ENCODE results near the gene ZNF608.

ZNF608 gene

DNA sequence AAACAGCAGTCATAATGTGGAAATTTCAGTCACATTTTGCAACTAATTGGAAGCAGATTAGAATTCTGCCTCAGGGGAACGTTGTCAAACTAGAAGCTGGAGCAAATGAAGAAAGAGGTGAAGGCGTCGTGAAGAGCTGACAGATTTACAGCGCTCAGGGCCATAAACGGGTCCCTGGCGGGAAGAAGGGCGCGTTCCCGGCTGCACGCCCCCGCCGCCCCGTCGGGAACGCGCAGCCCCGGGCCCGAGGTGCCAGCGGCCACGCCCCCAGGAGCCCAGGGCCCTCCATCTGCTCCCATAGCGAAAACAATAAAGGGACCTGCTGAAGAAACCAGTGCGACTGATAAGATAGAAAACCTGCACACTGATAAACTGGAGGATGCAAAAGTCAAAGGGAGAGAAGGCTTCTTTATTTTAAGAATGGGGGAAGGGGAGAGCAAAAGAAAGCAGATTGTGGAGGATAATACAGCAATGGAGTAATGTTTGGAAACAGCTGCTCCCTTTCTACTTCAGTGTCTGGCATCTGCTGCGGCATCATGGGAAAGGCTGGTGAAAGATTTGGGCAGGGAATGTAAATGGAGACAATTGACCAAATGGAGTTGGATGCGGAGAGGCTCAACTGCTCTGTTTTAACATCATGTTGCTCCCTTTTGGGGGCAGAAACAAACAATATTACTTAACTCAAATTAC lies 11.1 kb downstream of the ZNF608 start:
- no peak for DNase-seq (ENCODE audit: low read depth, low spot score)
- no peak overlapping the region for H3K9ac ChIP-seq (ENCODE audit: insufficient read length, low read depth)
- peaks cover 62% of the 10 kb centered on the region; the same call in 1 of the 2 replicates for H3K9me3 ChIP-seq (ENCODE audit: insufficient read depth, low read length)
- no peak for TF ChIP-seq YY1 (IDR thresholded peaks at IDR 0.05; ENCODE audit: insufficient read depth, insufficient read length)
- TF ChIP-seq ZNF274 (IDR thresholded peaks at IDR 0.05; ENCODE audit: low read depth, low read length), result no peak
- TF ChIP-seq SUZ12 (IDR thresholded peaks at IDR 0.05; ENCODE audit: extremely low read depth, insufficient read depth, insufficient read length), result no peak
- H3K4me1 ChIP-seq (ENCODE audit: insufficient read depth, insufficient read length), result no peaks in the 10 kb centered on the region
- peaks cover 6% of the 10 kb centered on the region for H3K36me3 ChIP-seq (ENCODE audit: insufficient read depth, insufficient read length, low read length)
- H3K4me3 ChIP-seq (ENCODE audit: insufficient read length, low read depth), result no peak overlapping the region
- H3K27me3 ChIP-seq (ENCODE audit: insufficient read depth, insufficient read length), result no peaks in the 10 kb centered on the region

DNA sequence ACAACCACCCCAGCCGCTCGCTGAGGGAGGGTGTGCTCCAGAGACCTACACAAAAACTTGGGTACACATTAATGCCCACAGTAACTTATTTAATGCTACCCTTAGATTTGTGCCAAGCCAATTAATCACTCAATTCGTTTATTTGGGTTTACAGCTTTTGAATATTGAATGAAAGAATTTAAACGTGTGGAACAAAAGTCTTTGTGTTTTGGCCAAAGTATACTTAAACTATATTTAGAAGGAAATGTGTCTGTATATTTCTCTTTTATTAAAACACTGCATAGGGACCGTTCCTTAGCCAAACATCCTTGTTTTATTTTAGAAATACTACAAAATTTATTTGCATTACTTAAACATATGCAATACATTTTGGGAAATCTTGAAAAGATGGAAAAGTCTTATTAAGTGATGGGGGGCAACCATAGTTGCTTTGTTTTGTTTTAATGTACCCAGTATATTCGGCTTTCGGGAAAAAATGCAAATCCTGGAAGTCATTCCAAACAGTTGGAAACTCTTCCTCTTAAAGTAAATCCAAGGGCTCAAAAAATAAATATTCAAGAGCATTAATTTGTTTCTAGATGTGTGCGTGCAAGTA lies 11.8 kb downstream of the ZNF608 start:
- H3K9ac ChIP-seq (ENCODE audit: insufficient read length, low read depth), result no peak overlapping the region
- TF ChIP-seq SUZ12 (IDR thresholded peaks at IDR 0.05; ENCODE audit: extremely low read depth, insufficient read depth, insufficient read length), result no peak
- TF ChIP-seq YY1 (IDR thresholded peaks at IDR 0.05; ENCODE audit: insufficient read depth, insufficient read length), result no peak
- peaks cover 4% of the 10 kb centered on the region for H3K36me3 ChIP-seq (ENCODE audit: insufficient read depth, insufficient read length, low read length)
- H3K9me3 ChIP-seq (ENCODE audit: insufficient read depth, low read length), result peaks cover 55% of the 10 kb centered on the region; the same call in 1 of the 2 replicates
- H3K27me3 ChIP-seq (ENCODE audit: insufficient read depth, insufficient read length), result no peaks in the 10 kb centered on the region
- no peaks in the 10 kb centered on the region for H3K4me1 ChIP-seq (ENCODE audit: insufficient read depth, insufficient read length)
- DNase-seq (ENCODE audit: low read depth, low spot score), result no peak
- no peak overlapping the region for H3K4me3 ChIP-seq (ENCODE audit: insufficient read length, low read depth)

DNA sequence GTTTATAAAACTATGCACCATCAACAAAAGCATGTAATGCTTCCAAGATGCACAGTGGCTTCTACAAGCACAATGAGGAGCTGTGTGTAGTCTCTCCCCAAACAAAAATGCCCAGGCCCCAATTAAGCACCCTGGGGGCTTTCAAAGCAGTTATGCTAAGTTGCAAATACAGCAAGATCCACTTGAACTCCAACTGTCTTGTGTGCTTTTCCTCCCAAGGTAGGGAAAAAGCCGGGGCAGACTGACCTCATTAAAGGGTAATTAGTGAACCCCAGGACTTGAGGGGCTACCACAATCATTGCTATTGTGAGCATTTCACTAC lies 13.1 kb downstream of the ZNF608 start:
- H3K4me1 ChIP-seq (ENCODE audit: insufficient read depth, insufficient read length), result no peaks in the 10 kb centered on the region
- peaks cover 41% of the 10 kb centered on the region; the same call in 1 of the 2 replicates for H3K9me3 ChIP-seq (ENCODE audit: insufficient read depth, low read length)
- peaks cover 9% of the 10 kb centered on the region for H3K36me3 ChIP-seq (ENCODE audit: insufficient read depth, insufficient read length, low read length)
- no peak for TF ChIP-seq ZNF274 (IDR thresholded peaks at IDR 0.05; ENCODE audit: low read depth, low read length)
- TF ChIP-seq SUZ12 (IDR thresholded peaks at IDR 0.05; ENCODE audit: extremely low read depth, insufficient read depth, insufficient read length), result no peak
- TF ChIP-seq YY1 (IDR thresholded peaks at IDR 0.05; ENCODE audit: insufficient read depth, insufficient read length), result no peak
- no peaks in the 10 kb centered on the region for H3K27me3 ChIP-seq (ENCODE audit: insufficient read depth, insufficient read length)
- no peak for DNase-seq (ENCODE audit: low read depth, low spot score)
- no peak overlapping the region for H3K4me3 ChIP-seq (ENCODE audit: insufficient read length, low read depth)
- no peak overlapping the region for H3K9ac ChIP-seq (ENCODE audit: insufficient read length, low read depth)

DNA sequence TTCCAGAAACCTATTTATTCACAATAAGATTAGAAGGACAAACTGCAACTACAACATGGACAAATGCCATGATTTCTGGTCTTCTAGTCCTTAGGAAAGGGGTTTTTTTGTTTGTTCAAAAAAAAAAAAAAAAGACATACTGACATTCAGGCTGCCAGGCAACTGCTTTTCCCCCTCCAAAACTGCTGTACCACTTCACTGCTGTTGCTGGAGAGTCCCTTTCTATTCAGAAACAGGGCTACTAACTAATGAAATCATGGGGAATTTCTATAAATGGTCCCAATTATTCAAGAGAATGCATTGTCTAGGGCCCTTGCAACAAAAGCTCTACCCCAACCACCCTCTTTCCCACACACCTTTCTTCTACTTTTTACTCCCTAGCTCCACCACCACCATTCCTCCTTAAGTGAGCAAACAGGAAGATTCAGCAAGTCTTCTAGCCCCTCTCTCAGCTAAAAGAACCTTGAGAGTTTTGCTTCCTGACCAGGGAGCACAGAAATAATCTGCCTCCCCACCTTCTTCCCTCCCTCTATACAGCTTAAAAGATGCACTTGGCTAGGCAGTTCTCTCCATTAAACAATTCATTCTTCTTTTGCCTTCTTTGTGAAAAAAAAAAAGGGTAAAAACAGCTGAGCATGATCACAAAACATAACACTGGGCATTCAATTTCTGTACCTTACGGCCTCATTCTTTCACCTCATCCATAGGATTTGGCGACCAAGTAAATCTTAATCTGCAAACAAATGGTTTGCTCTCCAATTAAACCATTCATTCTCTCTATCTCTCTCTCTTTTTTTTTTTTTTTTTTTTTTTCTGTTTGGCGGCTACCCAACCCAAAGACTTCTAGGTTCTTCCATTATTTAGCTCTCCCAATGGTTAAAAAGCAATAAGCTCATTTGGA lies 13.8 kb downstream of the ZNF608 start:
- Histone ChIP-seq H3K36me3 (ENCODE audit: insufficient read depth, insufficient read length, low read length) (peaks cover 15% of the 10 kb centered on the region), H3K27me3 (ENCODE audit: insufficient read depth, insufficient read length) (no peaks in the 10 kb centered on the region), H3K4me1 (ENCODE audit: insufficient read depth, insufficient read length) (no peaks in the 10 kb centered on the region), H3K9me3 (ENCODE audit: insufficient read depth, low read length) (peaks cover 35% of the 10 kb centered on the region; the same call in 1 of the 2 replicates), H3K9ac (ENCODE audit: insufficient read length, low read depth) (no peak overlapping the region), H3K4me3 (ENCODE audit: insufficient read length, low read depth) (no peak overlapping the region)
- no peak for DNase-seq (ENCODE audit: low read depth, low spot score)
- no peak for TF ChIP-seq SUZ12 (IDR thresholded peaks at IDR 0.05; ENCODE audit: extremely low read depth, insufficient read depth, insufficient read length)
- no peak for TF ChIP-seq YY1 (IDR thresholded peaks at IDR 0.05; ENCODE audit: insufficient read depth, insufficient read length)
- no peak for TF ChIP-seq ZNF274 (IDR thresholded peaks at IDR 0.05; ENCODE audit: low read depth, low read length)

DNA sequence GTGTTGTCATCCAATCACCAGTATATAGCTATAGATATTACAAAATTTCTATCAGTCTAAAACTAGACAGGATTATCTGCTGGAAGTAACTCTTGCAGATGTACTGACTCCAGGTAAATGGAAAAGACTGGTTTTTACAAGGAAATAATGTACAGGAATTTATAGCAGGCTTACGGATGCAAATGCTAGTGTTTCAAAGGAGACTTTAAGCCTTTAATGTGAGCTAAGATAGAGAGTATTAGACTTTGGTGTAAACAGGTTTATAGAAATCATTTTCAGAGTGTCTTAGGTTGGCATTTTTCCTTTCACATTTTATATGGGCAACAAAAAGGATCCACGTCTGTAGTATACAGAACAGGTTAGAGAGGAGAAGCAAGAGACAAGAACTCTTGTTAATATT lies 16.1 kb downstream of the ZNF608 start:
- Histone ChIP-seq H3K9ac (ENCODE audit: insufficient read length, low read depth) (no peak overlapping the region), H3K4me3 (ENCODE audit: insufficient read length, low read depth) (no peak overlapping the region), H3K4me1 (ENCODE audit: insufficient read depth, insufficient read length) (no peaks in the 10 kb centered on the region), H3K36me3 (ENCODE audit: insufficient read depth, insufficient read length, low read length) (peaks cover 20% of the 10 kb centered on the region), H3K9me3 (ENCODE audit: insufficient read depth, low read length) (peaks cover 13% of the 10 kb centered on the region; the same call in 1 of the 2 replicates), H3K27me3 (ENCODE audit: insufficient read depth, insufficient read length) (no peaks in the 10 kb centered on the region)
- no peak for DNase-seq (ENCODE audit: low read depth, low spot score)
- TF ChIP-seq YY1 (IDR thresholded peaks at IDR 0.05; ENCODE audit: insufficient read depth, insufficient read length) (no peak), ZNF274 (IDR thresholded peaks at IDR 0.05; ENCODE audit: low read depth, low read length) (no peak), SUZ12 (IDR thresholded peaks at IDR 0.05; ENCODE audit: extremely low read depth, insufficient read depth, insufficient read length) (no peak)

DNA sequence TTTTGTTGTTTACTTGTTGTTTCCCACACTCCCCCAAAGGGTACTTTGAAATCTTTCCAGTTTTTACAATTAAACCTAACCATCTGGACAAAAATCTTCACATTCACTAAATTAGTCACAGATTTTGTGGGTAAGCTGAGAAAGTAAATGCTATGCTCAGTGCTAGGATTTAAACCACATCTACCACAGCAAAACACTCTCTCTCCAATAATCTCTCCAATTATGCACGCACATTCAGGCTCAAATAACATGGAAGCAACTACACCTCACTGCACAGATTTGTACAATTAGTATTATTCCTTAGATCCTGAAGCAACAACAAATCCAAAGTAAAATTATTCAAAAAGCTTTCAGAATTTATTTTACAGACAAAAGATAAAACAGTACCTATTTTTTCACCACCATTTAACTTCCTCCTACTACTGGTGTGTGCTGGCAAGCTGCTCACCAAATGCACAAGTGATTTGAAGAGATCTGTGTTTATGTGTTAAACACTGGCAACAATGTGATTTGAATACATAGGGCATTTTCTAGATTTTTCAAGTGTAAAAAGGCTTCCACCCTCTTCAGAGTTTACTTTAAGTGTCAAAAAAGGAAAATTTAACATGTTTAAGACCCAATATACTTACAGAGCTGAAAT lies 16.6 kb downstream of the ZNF608 start:
- no peak overlapping the region for H3K4me3 ChIP-seq (ENCODE audit: insufficient read length, low read depth)
- TF ChIP-seq YY1 (IDR thresholded peaks at IDR 0.05; ENCODE audit: insufficient read depth, insufficient read length) (no peak), SUZ12 (IDR thresholded peaks at IDR 0.05; ENCODE audit: extremely low read depth, insufficient read depth, insufficient read length) (no peak), ZNF274 (IDR thresholded peaks at IDR 0.05; ENCODE audit: low read depth, low read length) (no peak)
- no peak for DNase-seq (ENCODE audit: low read depth, low spot score)
- peaks cover 7% of the 10 kb centered on the region; the same call in 1 of the 2 replicates for H3K9me3 ChIP-seq (ENCODE audit: insufficient read depth, low read length)
- H3K9ac ChIP-seq (ENCODE audit: insufficient read length, low read depth), result no peak overlapping the region
- no peaks in the 10 kb centered on the region for H3K4me1 ChIP-seq (ENCODE audit: insufficient read depth, insufficient read length)
- H3K36me3 ChIP-seq (ENCODE audit: insufficient read depth, insufficient read length, low read length), result peaks cover 18% of the 10 kb centered on the region
- no peaks in the 10 kb centered on the region for H3K27me3 ChIP-seq (ENCODE audit: insufficient read depth, insufficient read length)
